Tibial nerve (tissue), 3 donors: Measurements from ENCODE around the gene SCOC.

Experiments used
- POLR2A ChIP-seq, 2 donors: fragments of 450-650 bp; IDR thresholded peaks; one replicate each; pipeline ENCODE4 v1.6.1; 2017; ENCODE audit warnings: antibody characterized with exemption in 2 of 2, mild to moderate bottlenecking in 2 of 2, moderate library complexity in 2 of 2
- TF ChIP-seq, protein P1 (sequence below), 5 experiments: fragments of 200-600 bp in 3 of 5; fragments of 450-650 bp in 2 of 5; sonication (generic) in 3 of 5; IDR thresholded peaks; one replicate each; pipeline ENCODE4 v1.5.1; 2016 to 2019; ENCODE audit warnings: antibody characterized with exemption in 5 of 5, mild to moderate bottlenecking in 3 of 5, moderate library complexity in 2 of 5

DNA sequence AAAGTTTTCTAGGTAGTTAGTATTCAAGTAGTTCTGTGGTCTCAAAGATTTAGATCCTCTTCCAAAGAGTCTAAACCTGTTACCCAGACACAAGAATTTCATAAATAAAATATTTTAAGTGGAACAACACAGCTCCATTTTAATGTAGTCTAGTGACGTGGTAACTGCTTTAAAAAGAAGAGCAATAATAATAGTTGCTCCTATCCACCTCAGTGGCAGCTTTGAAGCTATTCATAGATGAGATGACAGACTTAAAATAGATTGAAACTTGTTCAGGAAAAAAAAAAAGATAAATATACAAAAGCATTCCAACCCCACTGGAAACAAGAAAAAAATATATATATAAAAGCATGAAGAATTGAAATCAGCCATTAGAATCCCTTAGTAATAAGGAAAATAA is 14.6 kb downstream of the SCOC start:
- TF ChIP-seq, protein P1, sequence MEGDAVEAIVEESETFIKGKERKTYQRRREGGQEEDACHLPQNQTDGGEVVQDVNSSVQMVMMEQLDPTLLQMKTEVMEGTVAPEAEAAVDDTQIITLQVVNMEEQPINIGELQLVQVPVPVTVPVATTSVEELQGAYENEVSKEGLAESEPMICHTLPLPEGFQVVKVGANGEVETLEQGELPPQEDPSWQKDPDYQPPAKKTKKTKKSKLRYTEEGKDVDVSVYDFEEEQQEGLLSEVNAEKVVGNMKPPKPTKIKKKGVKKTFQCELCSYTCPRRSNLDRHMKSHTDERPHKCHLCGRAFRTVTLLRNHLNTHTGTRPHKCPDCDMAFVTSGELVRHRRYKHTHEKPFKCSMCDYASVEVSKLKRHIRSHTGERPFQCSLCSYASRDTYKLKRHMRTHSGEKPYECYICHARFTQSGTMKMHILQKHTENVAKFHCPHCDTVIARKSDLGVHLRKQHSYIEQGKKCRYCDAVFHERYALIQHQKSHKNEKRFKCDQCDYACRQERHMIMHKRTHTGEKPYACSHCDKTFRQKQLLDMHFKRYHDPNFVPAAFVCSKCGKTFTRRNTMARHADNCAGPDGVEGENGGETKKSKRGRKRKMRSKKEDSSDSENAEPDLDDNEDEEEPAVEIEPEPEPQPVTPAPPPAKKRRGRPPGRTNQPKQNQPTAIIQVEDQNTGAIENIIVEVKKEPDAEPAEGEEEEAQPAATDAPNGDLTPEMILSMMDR (IDR thresholded peaks at IDR 0.05), result no peak
- no peak for TF ChIP-seq POLR2A (IDR thresholded peaks at IDR 0.05)
